ENCODE data around the gene PTPRN. TPM values are rescaled to one million over a fixed set of nuclear protein-coding genes. Genes with fewer than 3 reads are reported as not detected.
A peak's percentile ranks its signal among the peaks of the same experiment; 100 is the strongest.

The PTPRN gene
- polyA plus RNA-seq, 1 donor (not counting 4 experiments of a cell fraction or from before 2014, with no cell fraction given) = not detected

DNA sequence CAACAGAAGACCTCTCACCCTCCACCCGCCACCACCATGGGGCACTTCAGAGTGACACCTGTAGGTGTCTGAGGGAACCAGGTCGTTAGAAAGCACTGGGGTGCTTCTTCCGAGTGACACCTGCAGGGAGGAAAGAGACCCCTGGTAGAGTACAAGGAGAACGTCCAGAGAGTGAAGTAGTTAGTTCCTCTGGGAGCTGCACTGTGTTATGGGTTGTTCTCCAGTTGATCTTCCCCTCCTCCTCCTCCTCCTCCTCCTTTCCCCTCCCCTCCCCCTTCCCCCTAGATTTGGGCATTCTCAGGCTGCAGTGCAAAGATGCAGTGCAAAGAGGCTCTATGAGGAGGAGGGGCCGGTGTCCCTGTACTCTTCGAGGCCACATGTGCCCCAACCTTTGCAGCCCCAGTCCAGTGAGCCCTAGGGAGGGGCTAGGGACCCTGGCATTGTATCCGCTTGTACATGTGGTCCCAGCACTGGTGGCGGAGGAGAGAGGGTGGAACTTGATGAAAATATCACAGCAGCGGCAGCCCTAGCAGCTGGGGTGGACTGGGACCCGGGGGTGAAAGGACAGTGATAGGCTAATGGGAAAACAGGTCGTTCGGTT, 29.2 kb downstream of the PTPRN start:
- dilution Hi-C loops (cut with MboI; ENCODE audit: extremely low pct_ligation_motif_present, low sequenced_read_pairs) = no loop called here
- Histone ChIP-seq H2AFZ (ENCODE audit: control insufficient read depth, low read length) (no peak overlapping the region), H3K4me2 (ENCODE audit: control insufficient read depth, extremely low read depth, insufficient read depth, low read depth, low read length) (peak overlapping the region; percentile 98), H3K9me1 (ENCODE audit: control insufficient read depth, extremely low read depth, insufficient read depth, low read length) (no peaks in the 10 kb centered on the region), H3K79me2 (ENCODE audit: control insufficient read depth, insufficient read depth, low read length) (peaks cover 7% of the 10 kb centered on the region), H3K9ac (ENCODE audit: control insufficient read depth, extremely low read depth, insufficient read depth, low read length) (peak overlapping the region; percentile 86), H3K27me3 (ENCODE audit: control insufficient read depth, extremely low read depth, insufficient read depth, low read length) (no peaks in the 10 kb centered on the region), H3K4me3 (ENCODE audit: control insufficient read depth in 2 of 3, extremely low read depth in 1 of 3, insufficient read depth in 2 of 3, low read depth in 1 of 3, low read length in 3 of 3) (peak overlapping the region; percentile 48 to 88 (median 88)), H3K36me3 (ENCODE audit: control insufficient read depth in 2 of 2, extremely low read depth in 1 of 2, insufficient read depth in 2 of 2, low read length in 2 of 2) (peaks cover 23 to 27% of the 10 kb centered on the region in 2 experiments), H3K27ac (ENCODE audit: control insufficient read depth, insufficient read depth, low read length) (peak overlapping the region; percentile 97), H4K20me1 (ENCODE audit: control insufficient read depth, extremely low read depth, insufficient read depth, low read length) (no peaks in the 10 kb centered on the region), H3K4me1 (ENCODE audit: control insufficient read depth, extremely low read depth, insufficient read depth, low read length) (peaks cover 40% of the 10 kb centered on the region), H3K9me3 (ENCODE audit: control insufficient read depth, low read depth, low read length) (no peaks in the 10 kb centered on the region)
- no peak for DNase-seq (ENCODE audit: low read depth, low spot score)
- no peak for FAIRE-seq
- TF ChIP-seq CTCF (optimal IDR thresholded peaks at IDR 0.05 in 1 of 3, IDR thresholded peaks at IDR 0.05 in 1 of 3, conservative IDR thresholded peaks at IDR 0.05 in 1 of 3; ENCODE audit: extremely low read depth in 1 of 3, insufficient read depth in 2 of 3, low read length in 3 of 3) (peak in 1 of 3 experiments; percentile 2), EZH2 (IDR thresholded peaks at IDR 0.05; ENCODE audit: low read length) (no peak)

DNA sequence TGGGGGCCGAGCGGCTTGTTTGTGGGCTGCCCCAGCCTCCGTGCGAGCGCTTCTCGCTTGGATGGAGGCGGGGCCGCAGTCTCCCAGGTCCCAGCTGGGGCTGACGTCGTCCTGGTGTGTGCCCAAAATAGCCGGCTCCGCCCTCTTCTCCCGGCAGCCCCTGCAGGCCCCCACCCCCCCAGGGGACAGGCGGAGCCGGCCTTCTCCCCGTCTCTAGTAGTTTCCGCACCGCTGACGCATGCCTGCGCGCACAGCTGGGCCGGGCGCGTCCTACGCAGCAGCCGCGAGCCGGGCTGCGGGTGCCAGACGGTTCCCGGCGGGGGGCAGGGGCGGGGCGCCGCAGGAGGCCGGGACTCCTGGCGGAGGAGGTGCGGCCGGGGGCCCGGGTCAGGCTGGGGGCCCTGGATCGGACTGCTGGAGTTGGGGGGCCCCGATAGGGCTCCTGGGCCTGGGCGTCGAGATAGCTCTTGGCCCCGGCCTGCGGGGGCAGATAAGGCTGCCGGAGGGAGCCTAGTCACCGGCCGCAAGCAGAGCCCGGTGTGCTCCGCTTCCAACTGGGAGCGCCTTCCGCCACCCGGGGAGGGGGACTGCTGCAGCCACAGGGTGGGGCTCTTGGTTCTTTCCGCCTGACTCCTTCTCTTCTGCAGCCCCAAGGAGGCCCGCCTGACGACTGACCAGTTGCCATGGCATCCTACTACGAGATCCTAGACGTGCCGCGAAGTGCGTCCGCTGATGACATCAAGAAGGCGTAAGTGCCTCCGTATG, 29.9 kb downstream of the PTPRN start, which contains the start of gene DNAJB2:
DNAJB2 (plus strand) TSS at position 216 of the 765 bp plus-strand sequence; CDS start at position 684, 468 bp downstream.
- Histone ChIP-seq H4K20me1 (ENCODE audit: control insufficient read depth, extremely low read depth, insufficient read depth, low read length) (no peaks in the 10 kb centered on the region), H3K4me2 (ENCODE audit: control insufficient read depth, extremely low read depth, insufficient read depth, low read depth, low read length) (peak within 1 kb of the TSS; percentile 98), H3K79me2 (ENCODE audit: control insufficient read depth, insufficient read depth, low read length) (peaks cover 7% of the 10 kb centered on the region), H3K9ac (ENCODE audit: control insufficient read depth, extremely low read depth, insufficient read depth, low read length) (peak within 1 kb of the TSS; percentile 86), H3K4me1 (ENCODE audit: control insufficient read depth, extremely low read depth, insufficient read depth, low read length) (peaks cover 41% of the 10 kb centered on the region), H3K27ac (ENCODE audit: control insufficient read depth, insufficient read depth, low read length) (peak within 1 kb of the TSS; percentile 97), H3K27me3 (ENCODE audit: control insufficient read depth, extremely low read depth, insufficient read depth, low read length) (no peaks in the 10 kb centered on the region), H3K9me3 (ENCODE audit: control insufficient read depth, low read depth, low read length) (no peaks in the 10 kb centered on the region), H3K9me1 (ENCODE audit: control insufficient read depth, extremely low read depth, insufficient read depth, low read length) (no peaks in the 10 kb centered on the region), H3K4me3 (ENCODE audit: control insufficient read depth in 2 of 3, extremely low read depth in 1 of 3, insufficient read depth in 2 of 3, low read depth in 1 of 3, low read length in 3 of 3) (peak within 1 kb of the TSS; percentile 48 to 88 (median 88)), H3K36me3 (ENCODE audit: control insufficient read depth in 2 of 2, extremely low read depth in 1 of 2, insufficient read depth in 2 of 2, low read length in 2 of 2) (peaks cover 17 to 24% of the 10 kb centered on the region in 2 experiments), H2AFZ (ENCODE audit: control insufficient read depth, low read length) (peak within 1 kb of the TSS; percentile 84)
- FAIRE-seq (peak; percentile 43), DNase-seq (ENCODE audit: low read depth, low spot score) (peak; percentile 95)
- TF ChIP-seq CTCF (optimal IDR thresholded peaks at IDR 0.05 in 1 of 3, IDR thresholded peaks at IDR 0.05 in 1 of 3, conservative IDR thresholded peaks at IDR 0.05 in 1 of 3; ENCODE audit: extremely low read depth in 1 of 3, insufficient read depth in 2 of 3, low read length in 3 of 3) (peak in 1 of 3 experiments; percentile 3), EZH2 (IDR thresholded peaks at IDR 0.05; ENCODE audit: low read length) (no peak)
- dilution Hi-C loops (cut with MboI; ENCODE audit: extremely low pct_ligation_motif_present, low sequenced_read_pairs) = no loop called here

Data from keratinocyte (primary cell).